ENCODE results near the gene PLOD1.
A peak's percentile ranks its signal among the peaks of the same experiment; 100 is the strongest.

Gene PLOD1

GRCh38 chr1:11963622-11964021, 29.1 kb downstream of the PLOD1 start:
- TF ChIP-seq CTCF (IDR thresholded peaks at IDR 0.05; ENCODE audit: low read length, missing control alignments) = no peak

GRCh38 chr1:11964656-11965055, 30.1 kb downstream of the PLOD1 start:
- no peak for TF ChIP-seq CTCF (IDR thresholded peaks at IDR 0.05; ENCODE audit: low read length, missing control alignments)
- no peak for DNase-seq (ENCODE audit: low read depth)
- no peak overlapping the region for H3K4me3 ChIP-seq (replicated peaks; ENCODE audit: low read depth, low read length)

More at GRCh38 chr1:11963622-11964021, 29.1 kb downstream of the PLOD1 start:
- no peak for DNase-seq (ENCODE audit: low read depth)
- no peak overlapping the region for H3K4me3 ChIP-seq (replicated peaks; ENCODE audit: low read depth, low read length)

GRCh38 chr1:11967028-11967547, 32.6 kb downstream of the PLOD1 start:
- peak; percentile 51 for DNase-seq (ENCODE audit: low read depth)
- no peak overlapping the region for H3K4me3 ChIP-seq (replicated peaks; ENCODE audit: low read depth, low read length)
- peak; percentile 53 for TF ChIP-seq CTCF (IDR thresholded peaks at IDR 0.05; ENCODE audit: low read length, missing control alignments)

GRCh38 chr1:11970441-11971185, 36.1 kb downstream of the PLOD1 start:
- no peak for TF ChIP-seq CTCF (IDR thresholded peaks at IDR 0.05; ENCODE audit: low read length, missing control alignments)
- H3K4me3 ChIP-seq (replicated peaks; ENCODE audit: low read depth, low read length) = no peak overlapping the region
- DNase-seq (ENCODE audit: low read depth) = no peak

- TF ChIP-seq CTCF (IDR thresholded peaks at IDR 0.05; ENCODE audit: low read length, missing control alignments) = no peak
- DNase-seq (ENCODE audit: low read depth) = no peak
- no peak overlapping the region for H3K4me3 ChIP-seq (replicated peaks; ENCODE audit: low read depth, low read length)
Measured at GRCh38 chr1:11977625-11978024, 43.1 kb downstream of the PLOD1 start.

GRCh38 chr1:11978301-11978700, 43.8 kb downstream of the PLOD1 start:
- no peak for DNase-seq (ENCODE audit: low read depth)
- H3K4me3 ChIP-seq (replicated peaks; ENCODE audit: low read depth, low read length) = no peak overlapping the region
- TF ChIP-seq CTCF (IDR thresholded peaks at IDR 0.05; ENCODE audit: low read length, missing control alignments) = no peak
